CD14-positive monocyte (primary cell): Measurements from ENCODE around the gene FBF1. TPM values are rescaled to one million over a fixed set of nuclear protein-coding genes. Genes with fewer than 3 reads are reported as not detected.
"Not testable (repeated sequence)": the region's sequence is repeated elsewhere in the genome, so short reads cannot be mapped to it uniquely, and the experiment has no call there.

Source experiments
- DNase-seq, 3 donors: peaks; one replicate each; pipeline ENCODE4 v3.0.0-alpha.2; 2011 to 2022
- H2AFZ ChIP-seq: 2 replicates; pipeline ENCODE4 v1.6.0; 2012; ENCODE audit warnings: mild to moderate bottlenecking, low read depth, low read length, inconsistent platforms; ENCODE audit not compliant: insufficient read depth, poor library complexity, severe bottlenecking
- H3K27ac ChIP-seq, 2 donors: 1 replicate in 1 of 2; 2 replicates in 1 of 2; pipeline ENCODE4 v1.5.1; 2012 to 2013; ENCODE audit warnings: low read length in 2 of 2, control low read depth in 1 of 2, inconsistent platforms in 1 of 2, low read depth in 1 of 2, mild to moderate bottlenecking in 1 of 2
- H3K27me3 ChIP-seq, 2 donors: one replicate each; pipeline versions ENCODE4 v1.6.0 to v1.6.1; 2011 to 2013; ENCODE audit warnings: low read length in 2 of 2; ENCODE audit not compliant: control insufficient read depth in 2 of 2, insufficient read depth in 2 of 2
- H3K36me3 ChIP-seq, 2 donors: replicated peaks in 1 of 2; 1 replicate in 1 of 2; 2 replicates in 1 of 2; pipeline versions ENCODE4 v1.5.1 to v1.6.1; 2012 to 2013; ENCODE audit warnings: low read length in 2 of 2, control low read depth in 1 of 2, inconsistent platforms in 1 of 2, mild to moderate bottlenecking in 1 of 2; ENCODE audit not compliant: insufficient read depth in 2 of 2, control insufficient read depth in 1 of 2
- H3K4me1 ChIP-seq, 2 donors: 1 replicate in 1 of 2; 2 replicates in 1 of 2; pipeline versions ENCODE4 v1.5.1 to v1.6.1; 2012 to 2013; ENCODE audit warnings: low read length in 2 of 2, control low read depth in 1 of 2, inconsistent platforms in 1 of 2, mild to moderate bottlenecking in 1 of 2, moderate library complexity in 1 of 2; ENCODE audit not compliant: insufficient read depth in 2 of 2, control insufficient read depth in 1 of 2
- H3K4me2 ChIP-seq: replicated peaks from 2 replicates; pipeline ENCODE3; 2012; ENCODE audit warnings: low read length, moderate library complexity, mild to moderate bottlenecking; ENCODE audit not compliant: poor library complexity, severe bottlenecking; ENCODE audit errors: extremely low read depth
- H3K4me3 ChIP-seq, 3 experiments: fragments of 200-600 bp in 1 of 3; sonication (generic) in 1 of 3; replicated peaks in 1 of 3; 1 replicate in 2 of 3; 2 replicates in 1 of 3; pipeline ENCODE4 v1.5.1; 2011 to 2013; ENCODE audit warnings: low read length in 3 of 3, mild to moderate bottlenecking in 3 of 3, control low read depth in 2 of 3, low read depth in 2 of 3, inconsistent platforms in 1 of 3, moderate library complexity in 1 of 3
- H3K79me2 ChIP-seq: 2 replicates; pipeline ENCODE4 v1.6.0; 2012; ENCODE audit warnings: mild to moderate bottlenecking, control low read depth, inconsistent platforms, low read length, moderate library complexity; ENCODE audit not compliant: insufficient read depth
- H3K9ac ChIP-seq: 2 replicates; pipeline ENCODE4 v1.6.0; 2017; ENCODE audit warnings: low read length, mild to moderate bottlenecking; ENCODE audit not compliant: insufficient read depth, poor library complexity, severe bottlenecking
- H3K9me3 ChIP-seq, 2 donors: replicated peaks in 1 of 2; 1 replicate in 1 of 2; 2 replicates in 1 of 2; pipeline versions ENCODE4 v1.5.1 to v1.6.1; 2012 to 2013; ENCODE audit warnings: low read length in 2 of 2, control low read depth in 1 of 2; ENCODE audit not compliant: control insufficient read depth in 1 of 2, insufficient read depth in 1 of 2
- H4K20me1 ChIP-seq: 2 replicates; pipeline ENCODE4 v1.6.0; 2012; ENCODE audit warnings: mild to moderate bottlenecking, low read length, control low read depth, moderate library complexity; ENCODE audit not compliant: insufficient read depth
- H3K27ac Mint-ChIP-seq, 7 donors: one replicate each; pipeline ENCODE4 v1.8.0; 2020; ENCODE audit warnings: mild to moderate bottlenecking in 7 of 7, mixed read lengths in 7 of 7, moderate library complexity in 6 of 7, inconsistent platforms in 2 of 7
- H3K27me3 Mint-ChIP-seq, 3 donors: one replicate each; pipeline ENCODE4 v1.8.0; 2021 to 2022; ENCODE audit warnings: low read depth in 3 of 3, mild to moderate bottlenecking in 3 of 3, mixed read lengths in 3 of 3, moderate library complexity in 3 of 3, inconsistent platforms in 1 of 3
- H3K36me3 Mint-ChIP-seq, 2 donors: one replicate each; pipeline ENCODE4 v1.8.0; 2020; ENCODE audit warnings: mixed read lengths in 2 of 2, inconsistent platforms in 1 of 2, mild to moderate bottlenecking in 1 of 2
- H3K4me1 Mint-ChIP-seq: one replicate; pipeline ENCODE4 v1.8.0; 2020; ENCODE audit warnings: mild to moderate bottlenecking, mixed read lengths
- H3K4me3 Mint-ChIP-seq, 2 donors: one replicate each; pipeline ENCODE4 v1.8.0; 2020; ENCODE audit warnings: mild to moderate bottlenecking in 2 of 2, mixed read lengths in 2 of 2, moderate library complexity in 1 of 2
- H3K9me3 Mint-ChIP-seq, 7 donors: one replicate each; pipeline ENCODE4 v1.8.0; 2020 to 2022; ENCODE audit warnings: mixed read lengths in 7 of 7, mild to moderate bottlenecking in 6 of 7, moderate library complexity in 6 of 7, inconsistent platforms in 2 of 7
- WGBS: methylation state at CpG from one replicate; pipeline ENCODE4 v1.1.5; 2013; ENCODE audit warnings: missing lambda C conversion rate; ENCODE audit not compliant: insufficient coverage; 5-methylcytosine and 5-hydroxymethylcytosine counted together
- intact Hi-C, 2 donors: fragments of 100-400 bp; cut with micrococcal nuclease; formaldehyde crosslinking; loops; one replicate each; pipeline versions ENCODE4 v1.15.0 to v1.15.1; 2023
- polyA plus RNA-seq, 3 donors: library from polyadenylated mRNA; depleted of rRNA in 1 of 3; unstranded in 2 of 3; stranded (reverse) in 1 of 3; fragments of 300-500 nt in 2 of 3; fragments of >200 nt in 1 of 3; fragmentation: Illumina TruSeq in 2 of 3; gene quantifications; 1 replicate in 2 of 3; 2 replicates in 1 of 3; pipeline ENCODE4 v1.2.3, GENCODE V29; 2012 to 2021
- TF ChIP-seq, protein P1 (sequence below): fragments of 200-600 bp; IDR thresholded peaks from one replicate; pipeline ENCODE4 v1.8.0; 2022; ENCODE audit warnings: antibody characterized with exemption, mild to moderate bottlenecking

FBF1 gene
- polyA plus RNA-seq, 3 donors: 0.32 to 4.4 (median 0.62) TPM

DNA sequence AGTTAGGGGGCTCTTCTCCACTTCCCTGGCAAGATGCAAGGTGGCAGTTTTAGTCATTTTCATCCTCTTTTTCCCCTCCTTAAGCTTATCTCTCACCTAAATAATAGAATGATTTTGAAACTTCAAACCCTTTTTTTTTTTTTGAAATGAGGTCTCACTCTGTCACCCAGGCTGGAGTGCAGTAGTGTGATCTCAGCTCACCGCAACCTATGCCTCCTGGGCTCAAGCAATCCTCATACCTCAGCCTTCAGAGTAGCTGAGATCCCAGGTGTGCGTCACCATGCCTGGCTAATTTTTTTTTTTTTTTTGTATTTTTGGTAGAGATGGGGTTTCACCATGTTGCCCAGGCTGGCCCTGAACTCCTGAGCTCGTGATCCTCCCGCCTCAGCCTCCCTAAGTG lies 76.0 kb downstream of the FBF1 start:
- 94% methylated on average over 2 of the region's 4 CpGs for WGBS
- H3K27me3 ChIP-seq, H3K4me2 ChIP-seq, H3K4me3 Mint-ChIP-seq, H3K4me3 ChIP-seq, H3K9me3 Mint-ChIP-seq, H3K36me3 ChIP-seq, H4K20me1 ChIP-seq, H3K9me3 ChIP-seq, H3K36me3 Mint-ChIP-seq, H3K9ac ChIP-seq, DNase-seq, intact Hi-C loops, H3K27me3 Mint-ChIP-seq, H3K79me2 ChIP-seq: not testable (repeated sequence)
- Histone ChIP-seq H3K4me1 (peaks cover 9 to 19% of the 10 kb centered on the region in 2 donors), H3K27ac (peak overlapping the region in 1 of 2 donors; percentile 31), H2AFZ (peak overlapping the region; percentile 56)
- Mint-ChIP-seq H3K4me1 (peaks cover 14% of the 10 kb centered on the region), H3K27ac (peak overlapping the region in 1 of 7 donors; percentile 18)

DNA sequence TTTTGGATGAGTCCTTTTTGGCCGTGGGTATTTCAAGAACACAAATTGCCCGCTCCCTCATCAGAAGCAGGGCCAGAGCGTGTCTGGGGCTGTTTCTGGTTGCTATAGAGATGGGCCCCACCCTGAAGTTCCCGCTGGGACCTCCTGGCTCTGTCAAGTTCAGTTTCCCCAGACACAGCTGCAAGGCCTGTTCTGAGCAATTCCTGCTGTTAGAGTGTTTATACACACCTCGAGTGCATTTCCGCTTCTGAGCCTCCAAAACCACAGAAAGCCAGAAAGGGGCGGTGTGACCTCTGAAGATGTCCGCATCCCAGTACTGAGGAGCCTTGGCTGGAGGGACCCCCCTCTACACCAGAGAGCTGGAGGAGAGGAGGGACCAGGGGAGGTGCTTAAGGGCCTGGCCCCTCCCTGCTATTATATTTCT lies 76.4 kb downstream of the FBF1 start:
- Histone ChIP-seq H3K4me1 (peaks cover 14 to 23% of the 10 kb centered on the region in 2 donors), H2AFZ (peak overlapping the region; percentile 56), H3K27me3 (no peaks in the 10 kb centered on the region), H3K9me3 (no peaks in the 10 kb centered on the region), H3K36me3 (no peaks in the 10 kb centered on the region), H3K4me3 (peak overlapping the region in 1 of 3 experiments; percentile 17), H3K79me2 (no peaks in the 10 kb centered on the region), H4K20me1 (no peaks in the 10 kb centered on the region), H3K27ac (peak overlapping the region in 1 of 2 donors; percentile 31), H3K9ac (no peak overlapping the region), H3K4me2 (peak overlapping the region; percentile 22)
- Mint-ChIP-seq H3K27me3 (peaks cover 0 to 3% (median 0%) of the 10 kb centered on the region in 3 donors), H3K36me3 (no peaks in the 10 kb centered on the region), H3K4me1 (peaks cover 15% of the 10 kb centered on the region), H3K4me3 (no peak overlapping the region), H3K9me3 (peaks cover 0 to 1% (median 0%) of the 10 kb centered on the region in 7 donors), H3K27ac (peak overlapping the region in 4 of 7 donors; percentile 41 to 81 (median 74))
- intact Hi-C loops: no loop called here
- DNase-seq: peak in 2 of 3 donors; percentile 38 to 41
- TF ChIP-seq, protein P1, sequence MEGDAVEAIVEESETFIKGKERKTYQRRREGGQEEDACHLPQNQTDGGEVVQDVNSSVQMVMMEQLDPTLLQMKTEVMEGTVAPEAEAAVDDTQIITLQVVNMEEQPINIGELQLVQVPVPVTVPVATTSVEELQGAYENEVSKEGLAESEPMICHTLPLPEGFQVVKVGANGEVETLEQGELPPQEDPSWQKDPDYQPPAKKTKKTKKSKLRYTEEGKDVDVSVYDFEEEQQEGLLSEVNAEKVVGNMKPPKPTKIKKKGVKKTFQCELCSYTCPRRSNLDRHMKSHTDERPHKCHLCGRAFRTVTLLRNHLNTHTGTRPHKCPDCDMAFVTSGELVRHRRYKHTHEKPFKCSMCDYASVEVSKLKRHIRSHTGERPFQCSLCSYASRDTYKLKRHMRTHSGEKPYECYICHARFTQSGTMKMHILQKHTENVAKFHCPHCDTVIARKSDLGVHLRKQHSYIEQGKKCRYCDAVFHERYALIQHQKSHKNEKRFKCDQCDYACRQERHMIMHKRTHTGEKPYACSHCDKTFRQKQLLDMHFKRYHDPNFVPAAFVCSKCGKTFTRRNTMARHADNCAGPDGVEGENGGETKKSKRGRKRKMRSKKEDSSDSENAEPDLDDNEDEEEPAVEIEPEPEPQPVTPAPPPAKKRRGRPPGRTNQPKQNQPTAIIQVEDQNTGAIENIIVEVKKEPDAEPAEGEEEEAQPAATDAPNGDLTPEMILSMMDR: no peak
- 2% methylated on average over 4 of the region's 8 CpGs for WGBS
